Measurements from ENCODE around the gene CLCNKB. TPM values are rescaled to one million over a fixed set of nuclear protein-coding genes. Genes with fewer than 3 reads are reported as not detected.
A peak's percentile ranks its signal among the peaks of the same experiment; 100 is the strongest.

Gene CLCNKB
- total and polyA plus RNA-seq, 2 of the 13 experiments (the other 11 are each of a cell fraction or from before 2014, with no cell fraction given), result 0.04 TPM; not detected in 1

DNA sequence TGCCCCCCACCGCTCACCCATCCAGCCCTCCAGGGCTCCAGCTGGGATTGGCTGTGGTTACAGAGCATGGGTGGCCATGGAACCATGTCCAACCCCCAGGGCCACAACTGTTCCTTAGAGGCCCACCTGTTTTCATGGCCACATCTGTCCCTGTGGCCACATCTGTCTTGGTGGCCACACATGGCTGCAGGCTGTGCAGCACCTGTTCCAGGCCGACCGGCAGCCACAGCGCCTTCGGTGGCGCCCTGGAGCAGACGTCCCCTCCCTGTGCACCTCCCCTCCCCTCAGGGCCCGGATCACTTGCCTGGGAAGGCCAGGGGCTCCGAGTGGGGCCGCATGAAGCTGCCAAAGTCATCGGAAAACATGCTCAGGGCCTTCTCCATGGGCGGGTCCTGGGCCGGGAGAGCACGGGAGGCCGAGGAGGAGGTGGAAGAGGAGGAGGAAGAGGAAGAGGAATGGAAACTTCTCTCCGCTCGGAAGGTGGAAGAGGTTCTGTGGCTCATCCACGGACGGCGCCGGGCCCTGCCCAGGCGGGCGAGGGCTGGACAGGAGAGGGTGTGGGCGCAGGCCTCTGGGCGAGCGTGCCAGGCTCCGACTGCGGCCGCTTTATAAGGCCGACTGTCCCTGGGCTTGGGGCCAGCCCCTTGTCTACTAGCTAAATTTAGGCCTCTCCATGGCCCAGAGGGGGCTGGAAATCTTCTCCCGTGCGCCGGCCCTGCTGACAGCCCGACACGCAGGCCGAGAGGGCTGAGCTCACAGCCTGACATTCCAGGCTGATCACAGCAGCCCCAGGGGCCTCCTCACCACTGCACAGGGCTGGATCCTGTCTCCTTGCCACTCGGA, 25.9 kb upstream of the CLCNKB start, which contains the start of gene HSPB7:
Gene HSPB7 (minus strand): TSS at position 583 of the 843 bp plus-strand sequence. CDS start 80 bp downstream, at position 503.
- peak; percentile 34 for FAIRE-seq
- peak; percentile 74 for ATAC-seq
- in situ Hi-C loops (cut with HindIII; ENCODE audit: extremely low pct_ligation_motif_present, low pct_unique_long_range_greater_than_20kb) (no loop called here), intact Hi-C loops (cut with micrococcal nuclease; ENCODE audit: unreplicated experiment) (no loop called here)
- no peak within 1 kb of the TSS for H2AFZ ChIP-seq (ENCODE audit: low read length)
- peak within 1 kb of the TSS; percentile 73 for H3K4me2 ChIP-seq (ENCODE audit: low read depth, low read length)
- ChIA-PET CTCF (ENCODE audit: low intra/inter-chr PET ratio, low total read pairs) (no interaction called here), POLR2A (no interaction called here)
- H3K4me1 ChIP-seq (ENCODE audit: insufficient read depth, low read length), result peaks cover 75% of the 10 kb centered on the region
- H3K9ac ChIP-seq (ENCODE audit: insufficient read depth, low read depth, low read length), result 0 out of 2 replicates have a peak within 1 kb of the TSS, but pooled peaks have one; percentile 30
- no peak within 1 kb of the TSS for H3K27ac ChIP-seq (ENCODE audit: extremely low read length, insufficient read depth, low read length)
- H3K79me2 ChIP-seq (ENCODE audit: insufficient read depth, low read length), result no peaks in the 10 kb centered on the region
- no peaks in the 10 kb centered on the region for H3K36me3 ChIP-seq (replicated peaks in 1 of 2; ENCODE audit: control insufficient read depth in 1 of 2, insufficient read depth in 2 of 2, low read length in 2 of 2)
- H3K27me3 ChIP-seq (ENCODE audit: control insufficient read depth in 1 of 2, insufficient read depth in 2 of 2, low read length in 2 of 2), result peaks cover 12 to 91% of the 10 kb centered on the region in 2 experiments; a peak in 4 of 5 replicates
- WGBS (ENCODE audit: low lambda C conversion rate), result 13% methylated on average over 21 of the region's 37 CpGs
- BruUV-seq (replicated peaks), result no TSS peak
- DNase-seq (ENCODE audit: low spot score), result no peak
- no peaks in the 10 kb centered on the region for H3K9me3 ChIP-seq (ENCODE audit: low read length)
- H3K4me3 ChIP-seq (replicated peaks in 1 of 3; ENCODE audit: insufficient read depth in 1 of 3, low read depth in 2 of 3, low read length in 3 of 3), result peak within 1 kb of the TSS; percentile 35 to 65 (median 40); a peak in 5 of 6 replicates
- H4K20me1 ChIP-seq (ENCODE audit: insufficient read depth, low read length), result no peaks in the 10 kb centered on the region
- TF ChIP-seq, protein P1, sequence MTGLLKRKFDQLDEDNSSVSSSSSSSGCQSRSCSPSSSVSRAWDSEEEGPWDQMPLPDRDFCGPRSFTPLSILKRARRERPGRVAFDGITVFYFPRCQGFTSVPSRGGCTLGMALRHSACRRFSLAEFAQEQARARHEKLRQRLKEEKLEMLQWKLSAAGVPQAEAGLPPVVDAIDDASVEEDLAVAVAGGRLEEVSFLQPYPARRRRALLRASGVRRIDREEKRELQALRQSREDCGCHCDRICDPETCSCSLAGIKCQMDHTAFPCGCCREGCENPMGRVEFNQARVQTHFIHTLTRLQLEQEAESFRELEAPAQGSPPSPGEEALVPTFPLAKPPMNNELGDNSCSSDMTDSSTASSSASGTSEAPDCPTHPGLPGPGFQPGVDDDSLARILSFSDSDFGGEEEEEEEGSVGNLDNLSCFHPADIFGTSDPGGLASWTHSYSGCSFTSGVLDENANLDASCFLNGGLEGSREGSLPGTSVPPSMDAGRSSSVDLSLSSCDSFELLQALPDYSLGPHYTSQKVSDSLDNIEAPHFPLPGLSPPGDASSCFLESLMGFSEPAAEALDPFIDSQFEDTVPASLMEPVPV (CRISPR knock-in tag; IDR thresholded peaks at IDR 0.05), result 0 out of 2 replicates have a peak, but pooled peaks have one; percentile 24
- TF ChIP-seq, protein P2, sequence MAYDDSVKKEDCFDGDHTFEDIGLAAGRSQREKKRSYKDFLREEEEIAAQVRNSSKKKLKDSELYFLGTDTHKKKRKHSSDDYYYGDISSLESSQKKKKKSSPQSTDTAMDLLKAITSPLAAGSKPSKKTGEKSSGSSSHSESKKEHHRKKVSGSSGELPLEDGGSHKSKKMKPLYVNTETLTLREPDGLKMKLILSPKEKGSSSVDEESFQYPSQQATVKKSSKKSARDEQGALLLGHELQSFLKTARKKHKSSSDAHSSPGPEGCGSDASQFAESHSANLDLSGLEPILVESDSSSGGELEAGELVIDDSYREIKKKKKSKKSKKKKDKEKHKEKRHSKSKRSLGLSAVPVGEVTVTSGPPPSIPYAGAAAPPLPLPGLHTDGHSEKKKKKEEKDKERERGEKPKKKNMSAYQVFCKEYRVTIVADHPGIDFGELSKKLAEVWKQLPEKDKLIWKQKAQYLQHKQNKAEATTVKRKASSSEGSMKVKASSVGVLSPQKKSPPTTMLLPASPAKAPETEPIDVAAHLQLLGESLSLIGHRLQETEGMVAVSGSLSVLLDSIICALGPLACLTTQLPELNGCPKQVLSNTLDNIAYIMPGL (CRISPR knock-in tag; IDR thresholded peaks at IDR 0.05; ENCODE audit: borderline replicate concordance in 1 of 2, low read depth in 1 of 2), result peak in 1 of 2 experiments; percentile 53; a peak in 2 of 4 replicates
- peak; percentile 48 for TF ChIP-seq GABPB1 (CRISPR knock-in tag; IDR thresholded peaks at IDR 0.05)
- TF ChIP-seq ZSCAN20 (CRISPR knock-in tag; IDR thresholded peaks at IDR 0.05; ENCODE audit: borderline replicate concordance), result no peak
- 0 out of 2 replicates have a peak, but pooled peaks have one; percentile 42 for TF ChIP-seq KDM5B (CRISPR knock-in tag; IDR thresholded peaks at IDR 0.05; ENCODE audit: borderline replicate concordance)
- no peak for TF ChIP-seq ATF1 (CRISPR knock-in tag; IDR thresholded peaks at IDR 0.05)
- TF ChIP-seq, protein P3, sequence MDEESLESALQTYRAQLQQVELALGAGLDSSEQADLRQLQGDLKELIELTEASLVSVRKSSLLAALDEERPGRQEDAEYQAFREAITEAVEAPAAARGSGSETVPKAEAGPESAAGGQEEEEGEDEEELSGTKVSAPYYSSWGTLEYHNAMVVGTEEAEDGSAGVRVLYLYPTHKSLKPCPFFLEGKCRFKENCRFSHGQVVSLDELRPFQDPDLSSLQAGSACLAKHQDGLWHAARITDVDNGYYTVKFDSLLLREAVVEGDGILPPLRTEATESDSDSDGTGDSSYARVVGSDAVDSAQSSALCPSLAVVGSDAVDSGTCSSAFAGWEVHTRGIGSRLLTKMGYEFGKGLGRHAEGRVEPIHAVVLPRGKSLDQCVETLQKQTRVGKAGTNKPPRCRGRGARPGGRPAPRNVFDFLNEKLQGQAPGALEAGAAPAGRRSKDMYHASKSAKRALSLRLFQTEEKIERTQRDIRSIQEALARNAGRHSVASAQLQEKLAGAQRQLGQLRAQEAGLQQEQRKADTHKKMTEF (CRISPR knock-in tag; IDR thresholded peaks at IDR 0.05), result peak; percentile 45; the same call in 1 of the 2 replicates
- TF ChIP-seq, protein P4, sequence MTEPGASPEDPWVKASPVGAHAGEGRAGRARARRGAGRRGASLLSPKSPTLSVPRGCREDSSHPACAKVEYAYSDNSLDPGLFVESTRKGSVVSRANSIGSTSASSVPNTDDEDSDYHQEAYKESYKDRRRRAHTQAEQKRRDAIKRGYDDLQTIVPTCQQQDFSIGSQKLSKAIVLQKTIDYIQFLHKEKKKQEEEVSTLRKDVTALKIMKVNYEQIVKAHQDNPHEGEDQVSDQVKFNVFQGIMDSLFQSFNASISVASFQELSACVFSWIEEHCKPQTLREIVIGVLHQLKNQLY (CRISPR knock-in tag; IDR thresholded peaks at IDR 0.05), result 0 out of 2 replicates have a peak, but pooled peaks have one; percentile 18
- peak; percentile 55; the same call in 1 of the 2 replicates for TF ChIP-seq ZNF768 (CRISPR knock-in tag; IDR thresholded peaks at IDR 0.05)
- peak; percentile 20; the same call in 1 of the 2 replicates for TF ChIP-seq MED13 (CRISPR knock-in tag; IDR thresholded peaks at IDR 0.05)
- no peak for TF ChIP-seq SOX6 (IDR thresholded peaks at IDR 0.05)
- TF ChIP-seq SOX6 (CRISPR knock-in tag; IDR thresholded peaks at IDR 0.05), result 0 out of 2 replicates have a peak, but pooled peaks have one; percentile 20
- no peak for TF ChIP-seq NR2F2 (IDR thresholded peaks at IDR 0.05; ENCODE audit: borderline replicate concordance, low read depth)
- peak; percentile 42 for TF ChIP-seq SALL1 (CRISPR knock-in tag; IDR thresholded peaks at IDR 0.05)
- TF ChIP-seq, protein P5, sequence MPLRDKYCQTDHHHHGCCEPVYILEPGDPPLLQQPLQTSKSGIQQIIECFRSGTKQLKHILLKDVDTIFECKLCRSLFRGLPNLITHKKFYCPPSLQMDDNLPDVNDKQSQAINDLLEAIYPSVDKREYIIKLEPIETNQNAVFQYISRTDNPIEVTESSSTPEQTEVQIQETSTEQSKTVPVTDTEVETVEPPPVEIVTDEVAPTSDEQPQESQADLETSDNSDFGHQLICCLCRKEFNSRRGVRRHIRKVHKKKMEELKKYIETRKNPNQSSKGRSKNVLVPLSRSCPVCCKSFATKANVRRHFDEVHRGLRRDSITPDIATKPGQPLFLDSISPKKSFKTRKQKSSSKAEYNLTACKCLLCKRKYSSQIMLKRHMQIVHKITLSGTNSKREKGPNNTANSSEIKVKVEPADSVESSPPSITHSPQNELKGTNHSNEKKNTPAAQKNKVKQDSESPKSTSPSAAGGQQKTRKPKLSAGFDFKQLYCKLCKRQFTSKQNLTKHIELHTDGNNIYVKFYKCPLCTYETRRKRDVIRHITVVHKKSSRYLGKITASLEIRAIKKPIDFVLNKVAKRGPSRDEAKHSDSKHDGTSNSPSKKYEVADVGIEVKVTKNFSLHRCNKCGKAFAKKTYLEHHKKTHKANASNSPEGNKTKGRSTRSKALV (CRISPR knock-in tag; IDR thresholded peaks at IDR 0.05), result peak; percentile 78
- TF ChIP-seq ZFY (CRISPR knock-in tag; IDR thresholded peaks at IDR 0.05), result peak; percentile 45

Data from HepG2 (cell line).